HEK293T (cell line): ENCODE measurements around the gene RNLS.

Source experiments
- ARNT ChIP-seq: fragments of 450-650 bp; IDR thresholded peaks from 2 replicates; pipeline ENCODE4 v1.6.1; 2017; ENCODE audit warnings: mild to moderate bottlenecking
- BHLHE40 ChIP-seq: fragments of 450-650 bp; IDR thresholded peaks from 2 replicates; pipeline ENCODE4 v1.6.1; 2016; ENCODE audit warnings: mild to moderate bottlenecking, moderate library complexity, borderline replicate concordance
- ELF4 ChIP-seq: fragments of 450-650 bp; IDR thresholded peaks from 2 replicates; pipeline ENCODE4 v1.6.1; 2017; ENCODE audit warnings: antibody characterized with exemption
- FOXA1 ChIP-seq: fragments of 450-650 bp; IDR thresholded peaks from 2 replicates; pipeline ENCODE4 v1.6.1; 2016; ENCODE audit warnings: mild to moderate bottlenecking
- FOXK2 ChIP-seq: fragments of 450-650 bp; IDR thresholded peaks from 2 replicates; pipeline ENCODE4 v1.6.1; 2016; ENCODE audit warnings: mild to moderate bottlenecking
- FOXM1 ChIP-seq: fragments of 450-650 bp; IDR thresholded peaks from 2 replicates; pipeline ENCODE4 v1.6.1; 2017; ENCODE audit warnings: mild to moderate bottlenecking, borderline replicate concordance
- NFRKB ChIP-seq: fragments of 450-650 bp; IDR thresholded peaks from 2 replicates; pipeline ENCODE4 v1.6.1; 2016; ENCODE audit warnings: mild to moderate bottlenecking, moderate library complexity
- SP1 ChIP-seq: fragments of 450-650 bp; IDR thresholded peaks from 2 replicates; pipeline ENCODE4 v1.6.1; 2017
- SUZ12 ChIP-seq: fragments of 450-650 bp; IDR thresholded peaks from 2 replicates; pipeline ENCODE4 v1.6.1; 2016; ENCODE audit warnings: mild to moderate bottlenecking
- TARDBP ChIP-seq: fragments of 450-650 bp; IDR thresholded peaks from 2 replicates; pipeline ENCODE4 v1.6.1; 2016
- ZNF384 ChIP-seq: fragments of 450-650 bp; IDR thresholded peaks from 2 replicates; pipeline ENCODE4 v1.6.1; 2016
- TF ChIP-seq, protein P1 (sequence below): fragments of 450-650 bp; IDR thresholded peaks from 2 replicates; pipeline ENCODE4 v1.6.1; 2016

DNA sequence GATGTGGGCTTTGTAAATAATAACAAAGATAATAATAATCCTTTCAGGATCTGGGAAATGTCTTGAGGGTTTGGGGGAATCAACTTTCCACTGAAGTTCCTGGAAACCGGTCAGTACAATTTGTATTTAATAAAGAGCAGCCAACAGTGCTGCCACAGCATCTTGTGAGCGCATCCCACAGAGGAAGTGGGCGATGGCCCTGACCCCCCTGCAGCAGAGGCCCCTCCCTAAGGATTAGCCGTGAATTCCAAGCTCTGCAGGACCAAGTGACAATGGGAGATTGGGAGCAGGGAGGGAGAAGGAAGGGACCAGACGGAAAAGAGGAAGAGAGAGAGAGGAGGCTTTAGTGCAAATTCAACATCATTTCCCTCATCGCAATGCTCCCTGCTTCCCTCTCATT, 349.2 kb downstream of the RNLS start:
- TF ChIP-seq BHLHE40 (no peak), ELF4 (no peak), TARDBP (no peak), ZNF384 (no peak), ARNT (no peak), FOXK2 (no peak), NFRKB (no peak), SP1 (no peak), FOXM1 (no peak), SUZ12 (no peak), FOXA1 (no peak)
- TF ChIP-seq, protein P1, sequence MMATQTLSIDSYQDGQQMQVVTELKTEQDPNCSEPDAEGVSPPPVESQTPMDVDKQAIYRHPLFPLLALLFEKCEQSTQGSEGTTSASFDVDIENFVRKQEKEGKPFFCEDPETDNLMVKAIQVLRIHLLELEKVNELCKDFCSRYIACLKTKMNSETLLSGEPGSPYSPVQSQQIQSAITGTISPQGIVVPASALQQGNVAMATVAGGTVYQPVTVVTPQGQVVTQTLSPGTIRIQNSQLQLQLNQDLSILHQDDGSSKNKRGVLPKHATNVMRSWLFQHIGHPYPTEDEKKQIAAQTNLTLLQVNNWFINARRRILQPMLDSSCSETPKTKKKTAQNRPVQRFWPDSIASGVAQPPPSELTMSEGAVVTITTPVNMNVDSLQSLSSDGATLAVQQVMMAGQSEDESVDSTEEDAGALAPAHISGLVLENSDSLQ: no peak
